GM18520 (cell line): Measurements from ENCODE around the gene PWWP2A.
"Not testable (repeated sequence)": the region's sequence is repeated elsewhere in the genome, so short reads cannot be mapped to it uniquely, and the experiment has no call there.

Source experiments
- ATAC-seq: cut with Tn5 transposase; IDR thresholded peaks from one replicate; pipeline ENCODE4 v1.9.1; 2021; ENCODE audit not compliant: unreplicated experiment

The PWWP2A gene, protein sequence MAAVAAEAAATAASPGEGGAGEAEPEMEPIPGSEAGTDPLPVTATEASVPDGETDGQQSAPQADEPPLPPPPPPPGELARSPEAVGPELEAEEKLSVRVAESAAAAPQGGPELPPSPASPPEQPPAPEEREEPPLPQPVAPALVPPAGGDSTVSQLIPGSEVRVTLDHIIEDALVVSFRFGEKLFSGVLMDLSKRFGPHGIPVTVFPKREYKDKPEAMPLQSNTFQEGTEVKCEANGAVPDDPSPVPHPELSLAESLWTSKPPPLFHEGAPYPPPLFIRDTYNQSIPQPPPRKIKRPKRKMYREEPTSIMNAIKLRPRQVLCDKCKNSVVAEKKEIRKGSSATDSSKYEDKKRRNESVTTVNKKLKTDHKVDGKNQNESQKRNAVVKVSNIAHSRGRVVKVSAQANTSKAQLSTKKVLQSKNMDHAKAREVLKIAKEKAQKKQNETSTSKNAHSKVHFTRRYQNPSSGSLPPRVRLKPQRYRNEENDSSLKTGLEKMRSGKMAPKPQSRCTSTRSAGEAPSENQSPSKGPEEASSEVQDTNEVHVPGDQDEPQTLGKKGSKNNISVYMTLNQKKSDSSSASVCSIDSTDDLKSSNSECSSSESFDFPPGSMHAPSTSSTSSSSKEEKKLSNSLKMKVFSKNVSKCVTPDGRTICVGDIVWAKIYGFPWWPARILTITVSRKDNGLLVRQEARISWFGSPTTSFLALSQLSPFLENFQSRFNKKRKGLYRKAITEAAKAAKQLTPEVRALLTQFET

DNA sequence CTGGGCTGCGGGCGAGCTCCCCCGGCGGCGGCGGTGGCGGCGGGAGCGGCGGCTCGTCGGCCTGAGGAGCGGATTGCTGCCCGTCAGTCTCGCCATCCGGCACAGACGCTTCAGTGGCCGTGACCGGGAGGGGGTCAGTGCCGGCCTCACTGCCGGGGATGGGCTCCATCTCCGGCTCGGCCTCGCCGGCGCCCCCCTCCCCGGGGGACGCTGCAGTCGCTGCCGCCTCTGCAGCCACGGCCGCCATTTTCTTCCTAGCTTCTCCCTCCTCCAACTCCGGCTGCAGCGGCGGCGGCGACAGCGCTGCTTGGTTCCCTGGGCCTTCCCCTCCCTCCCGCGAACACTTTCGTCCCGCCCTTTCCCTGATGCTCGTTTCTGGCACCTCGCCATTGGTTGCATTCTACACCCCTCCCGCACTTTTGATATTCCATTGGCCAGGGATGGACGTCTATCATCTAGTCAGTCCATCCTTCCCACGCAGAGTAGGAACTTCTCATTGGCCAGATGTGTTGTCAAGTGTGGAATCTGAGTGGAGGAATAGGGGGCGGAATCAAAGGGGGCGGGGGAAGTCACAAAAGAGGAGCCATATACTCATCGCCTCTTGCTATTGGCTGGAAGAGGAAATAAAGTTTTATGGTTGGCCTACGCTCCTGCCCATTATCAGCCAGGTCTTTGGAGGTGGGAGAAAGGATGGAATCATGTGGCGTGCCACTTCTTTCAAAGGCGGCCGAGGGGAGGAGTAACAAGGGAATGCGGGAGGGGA is at the start of gene PWWP2A:
TSS of gene PWWP2A (minus strand) at position 309 of the 763 bp plus-strand sequence. CDS start at position 247, 62 bp downstream.
- ATAC-seq = peak; percentile 91

DNA sequence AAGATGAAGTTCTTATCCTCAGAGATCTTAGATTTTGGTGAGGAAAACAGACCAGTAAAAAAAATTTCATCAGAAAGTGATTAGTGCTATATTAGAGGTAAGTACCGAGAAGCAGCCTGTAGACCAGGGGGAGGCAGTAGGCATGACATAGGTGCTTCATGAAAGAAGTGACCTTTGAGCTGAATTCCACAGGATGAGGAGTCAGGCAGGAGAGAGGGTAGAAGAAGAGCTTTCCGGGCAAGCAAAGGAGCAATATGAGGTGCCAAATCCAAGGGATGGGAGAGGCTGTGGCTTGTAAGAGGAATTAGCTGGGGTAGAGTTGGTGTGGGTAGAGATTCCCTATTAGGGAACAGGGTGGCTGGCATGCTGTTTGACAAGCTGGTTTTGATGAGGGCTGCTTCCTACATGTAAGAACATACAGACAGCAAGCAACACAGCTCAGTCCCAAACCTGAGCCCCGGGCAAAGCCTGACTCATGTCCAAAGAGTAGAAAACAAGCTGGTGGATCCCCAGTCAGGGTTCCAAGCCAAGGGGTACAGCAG is 48.4 kb upstream of the PWWP2A start:
- no peak for ATAC-seq

DNA sequence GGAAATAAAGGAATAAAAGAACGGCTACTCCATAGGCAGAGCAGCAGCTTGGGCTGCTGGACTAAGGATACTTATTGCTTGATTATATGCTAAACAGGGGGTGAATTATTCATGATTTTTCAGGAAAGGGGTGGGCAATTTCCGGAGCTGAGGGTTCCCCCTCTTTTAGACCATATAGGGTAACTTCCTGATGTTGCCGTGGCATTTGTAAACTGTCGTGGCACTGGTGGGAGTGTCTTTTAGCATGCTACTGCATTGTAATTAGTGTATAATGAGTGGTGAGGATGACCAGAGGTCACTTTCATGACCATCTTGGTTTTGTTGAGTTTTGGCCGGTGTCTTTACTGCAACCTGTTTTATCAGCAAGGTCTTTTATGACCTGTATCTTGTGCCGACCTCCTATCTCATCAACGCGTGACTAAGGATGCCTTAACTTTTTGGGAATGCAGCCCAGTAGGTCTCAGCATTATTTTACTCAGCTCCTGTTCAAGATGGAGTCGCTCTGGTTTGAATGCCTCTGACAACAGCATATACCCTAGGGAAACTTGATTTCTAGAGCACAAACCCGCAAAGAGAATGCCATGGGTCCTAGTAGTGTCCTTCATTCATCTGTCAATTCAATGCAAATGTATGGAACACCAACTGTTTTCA is 47.8 kb upstream of the PWWP2A start:
- ATAC-seq = no peak

DNA sequence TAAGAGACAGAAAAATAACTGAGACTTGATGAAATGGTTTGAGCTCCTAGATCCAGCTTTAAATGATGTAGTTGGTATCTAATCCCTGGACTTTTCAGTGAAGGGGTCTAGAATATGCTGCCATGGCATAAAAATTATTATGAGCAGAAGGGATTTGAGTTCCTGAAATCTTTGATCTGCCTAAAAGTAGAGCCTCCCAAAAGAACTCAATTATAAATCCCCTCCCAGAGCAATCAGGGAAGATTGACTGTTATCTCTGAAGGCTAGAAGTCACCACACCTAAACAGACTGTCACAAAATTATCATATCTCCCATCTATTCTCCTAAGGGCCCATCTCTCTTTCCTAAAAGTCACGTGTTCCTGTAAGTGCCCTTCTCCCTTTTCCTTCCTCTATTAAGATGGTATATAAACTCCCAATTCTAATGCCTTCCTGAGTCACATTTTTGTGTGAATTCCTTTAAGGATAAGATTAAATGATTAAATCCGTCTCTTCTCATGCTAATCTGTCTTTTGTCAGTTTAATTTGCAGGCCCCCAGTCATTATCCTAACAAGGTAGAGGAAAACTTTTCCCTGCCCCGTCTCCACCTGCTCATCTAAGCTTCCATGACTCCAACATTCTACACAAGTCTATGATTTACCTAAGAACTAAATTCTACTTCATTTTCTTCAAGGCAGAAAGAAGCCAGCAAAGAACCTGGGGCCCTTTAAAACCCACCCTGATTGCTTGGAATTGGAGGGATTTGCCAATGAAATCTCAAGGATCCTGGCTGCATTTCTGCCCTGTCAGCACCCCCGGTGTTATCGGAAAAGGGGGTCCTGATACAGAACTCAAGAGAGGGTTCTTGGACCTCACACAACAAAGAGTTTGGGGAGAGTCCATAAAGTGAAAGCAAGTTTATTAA is 47.1 kb upstream of the PWWP2A start:
- ATAC-seq = no peak

DNA sequence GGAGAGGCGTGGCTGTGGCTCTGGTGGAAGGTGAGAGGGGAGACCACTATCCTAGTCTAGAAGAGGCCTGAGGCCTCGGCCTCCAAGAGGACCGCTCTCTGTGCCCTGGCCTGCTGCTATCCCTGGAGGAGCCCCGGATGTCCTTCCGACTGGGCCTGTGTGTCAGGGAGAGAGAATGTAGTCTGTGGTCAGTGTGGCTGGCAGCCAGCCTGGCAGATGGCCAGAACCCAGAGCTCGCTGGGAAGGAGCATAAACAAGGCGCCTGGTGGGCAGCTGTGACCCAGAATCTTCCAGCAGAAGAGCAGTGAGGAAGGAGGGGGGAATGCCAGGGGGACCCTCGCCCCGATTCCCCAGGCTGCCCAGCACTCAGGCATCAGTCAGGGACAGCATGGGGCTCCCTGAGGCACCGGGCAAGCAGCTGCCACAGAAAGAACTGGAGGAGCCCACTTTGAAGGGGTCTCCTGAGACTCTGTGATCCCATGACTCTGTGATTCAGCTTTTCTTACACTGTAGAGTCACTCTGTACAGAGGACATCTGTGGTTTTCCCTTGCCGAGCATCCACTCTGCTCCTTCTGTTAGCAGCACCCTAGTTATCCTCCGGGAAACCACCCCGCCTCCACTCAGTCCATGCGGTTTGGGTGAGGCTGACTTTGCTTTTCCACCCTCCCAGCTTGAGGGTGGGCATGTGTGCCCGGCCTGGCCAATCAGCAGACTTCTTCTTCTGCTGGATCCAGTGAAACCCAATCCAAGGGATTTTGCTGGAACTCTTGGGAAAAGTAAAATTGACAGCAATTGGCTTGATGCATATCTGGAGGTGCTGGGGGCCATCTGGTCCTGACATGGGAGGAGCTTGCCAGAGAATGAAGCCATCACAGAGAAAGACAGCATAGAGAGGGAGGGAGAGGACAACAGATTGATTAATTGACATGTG is 46.2 kb upstream of the PWWP2A start:
- no peak for ATAC-seq

DNA sequence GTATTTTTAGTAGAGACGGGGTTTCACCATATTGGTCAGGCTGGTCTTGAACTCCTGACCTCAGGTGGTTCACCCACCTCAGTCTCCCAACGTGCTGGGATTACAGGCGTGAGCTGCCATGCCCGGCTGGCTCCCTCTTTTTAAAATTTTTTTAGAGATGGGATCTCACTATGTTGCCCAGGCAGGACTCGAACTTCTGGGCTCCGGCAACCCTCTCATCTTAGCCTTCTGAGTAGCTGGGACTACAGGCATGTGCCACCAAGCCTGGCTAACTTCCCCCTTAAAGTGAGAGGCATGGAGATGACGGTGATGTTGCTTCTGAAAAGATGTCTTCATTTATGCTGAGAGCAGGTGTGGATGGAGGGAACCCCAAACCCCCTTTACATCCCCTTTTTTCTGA is 43.7 kb upstream of the PWWP2A start:
- no peak for ATAC-seq

DNA sequence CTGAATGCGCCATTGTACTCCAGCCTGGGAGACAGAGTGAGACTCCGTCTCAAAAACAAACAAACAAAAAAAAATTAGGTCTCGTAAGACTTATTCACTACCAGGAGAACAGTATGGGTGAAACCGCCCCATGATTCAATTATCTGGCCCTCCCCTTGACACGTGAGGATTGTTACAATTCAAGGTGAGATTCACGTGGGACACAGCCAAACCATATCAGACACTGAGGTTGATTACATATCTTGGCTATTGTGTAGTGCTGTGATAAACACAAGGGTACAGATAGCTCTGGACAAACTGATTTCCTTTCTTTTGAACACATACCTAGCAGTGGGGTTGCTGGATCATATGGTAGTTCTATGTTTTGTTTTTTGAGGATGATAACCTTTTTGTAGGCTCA is 42.4 kb upstream of the PWWP2A start:
- ATAC-seq = no peak

DNA sequence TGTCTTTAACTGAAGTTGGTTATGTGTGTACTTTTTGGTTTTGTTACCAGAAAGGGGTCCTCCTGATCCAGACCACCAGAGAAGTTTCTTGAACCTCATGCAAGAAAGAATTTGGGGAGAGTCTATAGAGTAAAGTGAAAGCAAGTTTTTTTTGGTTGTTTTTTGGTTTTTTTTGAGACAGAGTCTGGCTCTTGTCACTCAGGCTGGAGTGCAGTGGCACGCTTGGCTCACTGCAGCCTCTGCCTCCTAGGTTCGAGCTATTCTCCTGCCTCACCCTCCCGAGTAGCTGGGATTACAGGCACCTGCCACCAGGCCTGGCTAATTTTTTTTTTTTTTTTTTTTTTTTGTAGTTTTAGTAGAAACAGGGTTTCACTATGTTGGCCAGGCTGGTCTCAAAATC is 41.6 kb upstream of the PWWP2A start:
- not testable (repeated sequence) for ATAC-seq

DNA sequence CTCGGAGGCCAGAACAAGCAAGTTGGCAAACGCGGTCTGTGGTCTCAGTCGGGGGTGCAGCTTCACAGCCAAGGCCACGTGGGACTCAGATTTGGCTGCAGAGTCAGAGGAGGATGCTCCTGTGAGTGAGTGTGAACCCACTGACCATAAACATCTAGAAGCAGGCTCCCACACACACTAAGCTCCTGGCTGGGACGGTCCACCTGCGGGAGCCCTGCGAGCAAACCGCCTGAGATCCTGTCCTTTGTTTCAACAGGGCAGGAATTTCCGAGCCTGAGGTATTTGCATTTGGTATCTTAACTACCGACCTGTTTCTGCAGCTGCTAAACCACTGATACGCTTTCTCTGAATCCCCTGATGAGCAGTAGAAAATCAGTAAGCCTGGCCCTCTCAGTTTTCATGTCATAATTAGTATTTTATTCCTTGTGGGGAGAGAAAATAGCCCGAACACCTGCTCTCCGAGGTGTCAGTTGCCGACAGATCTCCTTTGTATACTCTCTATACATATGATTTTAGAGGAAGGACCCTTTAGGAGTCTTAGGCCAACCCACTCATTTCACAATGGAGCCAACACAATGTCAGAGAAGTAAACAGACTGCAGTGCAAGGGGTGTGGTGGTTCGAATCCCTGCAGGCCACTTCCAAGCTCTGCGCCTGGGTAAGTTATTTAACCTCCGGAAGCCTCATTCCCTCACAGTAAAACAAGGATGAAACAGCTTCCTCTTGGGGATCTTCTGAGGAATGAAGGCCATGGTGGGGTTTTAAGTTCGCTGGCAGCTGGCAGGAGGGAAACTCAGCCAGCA is 40.9 kb upstream of the PWWP2A start:
- ATAC-seq = no peak

DNA sequence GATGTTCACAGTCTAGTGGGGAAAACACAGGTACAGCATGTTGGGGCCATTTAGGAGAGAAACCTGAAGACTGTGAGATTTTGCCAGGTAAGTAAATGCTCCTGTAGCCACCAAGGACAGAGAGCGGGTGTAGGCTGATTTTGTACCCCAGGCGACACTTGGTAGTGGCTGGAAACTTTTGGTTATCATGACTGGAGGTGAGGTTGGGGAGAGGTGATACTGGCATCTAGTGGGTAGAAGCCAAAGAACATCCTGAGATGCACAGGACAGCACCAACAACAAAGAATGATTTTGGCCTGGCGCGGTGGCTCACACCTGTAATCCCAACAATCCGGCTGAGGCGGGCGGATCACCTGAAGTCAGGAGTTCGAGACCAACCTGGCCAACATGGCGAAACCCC is 38.8 kb upstream of the PWWP2A start:
- ATAC-seq = no peak

DNA sequence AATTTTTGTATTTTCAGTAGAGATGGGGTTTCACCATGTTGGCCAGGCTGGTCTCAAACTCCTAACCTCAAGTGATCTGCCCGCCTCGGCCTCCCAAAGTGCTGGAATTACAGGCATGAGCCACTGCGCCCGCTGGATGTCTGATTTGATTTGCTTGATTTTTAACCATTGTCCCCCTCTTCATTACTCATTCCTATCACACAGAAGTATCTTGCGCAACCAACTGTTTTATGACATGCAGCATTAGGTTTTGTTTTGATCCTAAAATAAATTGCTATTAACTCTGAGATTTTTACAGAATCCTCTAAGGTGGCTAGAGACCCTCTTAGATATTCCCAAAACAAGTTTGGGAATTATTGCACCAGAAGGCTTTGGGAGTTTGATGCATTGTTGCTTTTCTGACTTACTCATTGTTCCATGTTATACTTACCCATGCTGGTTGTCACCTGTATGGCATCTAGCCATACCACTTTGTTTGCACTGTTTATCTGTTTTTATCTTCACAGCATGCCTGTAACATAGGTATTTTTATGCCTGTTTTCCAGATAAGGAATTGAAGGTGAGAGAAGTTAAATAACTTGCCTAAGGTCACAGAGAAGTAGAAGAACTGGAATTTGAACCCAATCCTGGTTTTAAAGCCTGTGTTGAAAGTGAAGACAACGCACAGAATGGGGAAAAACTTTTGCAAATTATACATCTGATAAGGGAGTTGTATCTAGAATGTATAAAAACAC is 35.9 kb upstream of the PWWP2A start:
- ATAC-seq = no peak

DNA sequence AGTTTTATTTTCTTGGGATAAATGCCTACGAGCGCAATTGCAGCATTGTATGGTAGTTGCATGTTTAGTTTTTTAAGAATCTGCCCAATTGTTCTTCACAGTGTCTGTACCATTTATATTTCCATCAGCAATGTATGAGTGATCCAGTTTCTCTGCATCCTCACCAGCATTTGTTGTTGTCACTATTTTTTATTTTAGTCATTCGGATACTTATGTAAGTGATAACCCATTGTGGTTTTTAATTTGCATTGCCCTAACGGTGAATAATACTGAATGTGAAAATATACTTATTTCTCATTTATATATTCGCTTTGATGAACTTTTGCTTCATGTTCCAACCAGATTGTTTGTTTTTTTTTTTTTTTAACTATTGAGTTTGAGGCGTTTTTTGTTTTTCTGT is 33.7 kb upstream of the PWWP2A start:
- ATAC-seq = no peak

DNA sequence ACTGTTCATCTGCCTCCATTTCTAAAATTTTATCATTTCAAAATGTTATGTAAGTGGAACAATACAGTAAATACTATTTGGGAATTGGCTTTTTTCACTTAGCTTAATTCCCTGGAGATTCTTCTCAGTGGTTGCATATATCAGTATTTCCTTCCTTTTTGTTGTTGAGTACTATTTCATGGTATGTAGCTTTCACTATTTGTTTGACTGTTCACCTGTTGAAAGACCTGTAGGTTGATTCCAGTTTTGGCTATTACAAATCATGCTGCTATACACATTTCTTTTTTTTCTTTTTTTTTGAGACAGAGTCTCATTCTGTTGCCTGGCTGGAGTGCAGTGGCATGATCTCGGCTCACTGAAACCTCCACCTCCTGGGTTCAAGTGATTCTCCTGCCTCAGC is 33.0 kb upstream of the PWWP2A start:
- no peak for ATAC-seq

DNA sequence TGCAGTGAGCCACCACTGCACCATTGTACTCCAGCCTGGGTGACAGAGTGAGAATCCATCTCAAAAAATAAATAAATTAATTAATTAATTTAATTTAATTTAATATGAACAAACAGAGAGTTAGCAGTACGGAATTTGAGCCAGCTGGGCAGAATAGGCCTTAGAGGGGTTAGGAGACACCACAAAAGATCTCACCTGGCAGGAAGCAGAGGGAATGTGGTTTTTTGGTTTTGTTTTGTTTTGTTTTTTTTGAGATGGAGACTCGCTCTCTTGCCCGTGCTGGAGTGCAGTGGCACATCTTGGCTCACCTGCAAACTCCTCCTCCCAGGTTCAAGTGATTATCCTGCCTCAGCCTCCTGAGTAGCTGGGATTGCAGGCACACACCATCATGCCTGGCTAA is 31.8 kb upstream of the PWWP2A start:
- ATAC-seq = no peak

DNA sequence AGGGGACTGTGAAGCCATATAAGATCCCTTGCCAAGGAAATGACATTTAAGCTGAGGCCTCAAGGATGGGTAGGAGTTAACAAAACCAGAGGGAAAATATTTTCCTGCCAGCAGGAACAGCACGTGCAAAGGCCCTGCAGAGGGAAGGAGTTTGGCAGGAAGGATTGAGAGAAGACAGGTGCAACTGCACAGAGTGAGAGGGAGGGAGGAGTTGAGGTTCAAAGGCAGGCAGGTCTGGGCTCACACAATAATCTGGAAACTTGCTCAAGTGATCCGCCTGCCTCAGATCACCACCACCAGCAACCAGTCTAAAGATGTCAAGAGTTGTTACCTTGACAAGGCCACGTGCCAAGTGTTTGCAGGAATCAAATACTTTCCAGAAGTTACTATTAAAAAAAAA is 31.1 kb upstream of the PWWP2A start:
- no peak for ATAC-seq

DNA sequence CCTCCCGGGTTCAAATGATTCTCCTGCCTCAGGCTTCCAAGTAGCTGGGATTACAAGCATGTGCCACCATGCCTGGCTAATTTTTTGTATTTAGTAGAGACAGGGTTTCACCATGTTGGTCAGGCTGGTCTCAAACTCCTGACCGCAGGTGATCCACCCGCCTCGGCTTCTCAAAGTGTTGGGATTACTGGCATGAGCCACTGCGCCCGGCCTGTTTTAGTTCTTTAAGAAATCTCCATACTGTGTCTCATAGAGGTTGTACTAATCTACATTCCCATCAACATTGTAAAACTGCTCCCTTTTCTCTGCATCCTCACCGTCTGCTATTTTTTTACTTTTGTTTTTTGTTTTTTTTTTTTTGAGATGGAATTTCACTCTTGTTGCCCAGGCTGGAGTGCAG is 25.2 kb upstream of the PWWP2A start:
- ATAC-seq = not testable (repeated sequence)

DNA sequence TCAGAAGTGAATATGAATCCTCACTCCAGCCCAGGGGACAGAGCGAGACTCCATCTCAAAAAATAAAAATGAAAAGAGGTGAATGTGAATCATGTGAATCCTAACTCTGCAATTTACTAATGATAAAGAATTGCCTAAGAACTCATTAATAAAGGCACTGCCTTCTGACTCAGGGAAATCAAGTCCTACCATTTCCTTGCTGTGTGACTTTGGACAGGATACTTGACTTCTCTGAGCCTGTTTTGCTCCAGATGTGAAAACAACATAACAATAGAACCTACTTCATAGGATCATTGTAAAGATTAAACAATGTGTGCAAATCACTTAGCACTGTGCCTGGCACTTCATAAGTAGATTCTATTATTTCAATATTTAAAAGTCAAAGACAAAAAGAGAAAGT is 15.1 kb upstream of the PWWP2A start:
- no peak for ATAC-seq
